A549 treated with dexamethasone at 1 μM for 4 hours (cell line): ENCODE data around the gene KCNA4. TPM values are rescaled to one million over a fixed set of nuclear protein-coding genes. Genes with fewer than 3 reads are reported as not detected.

Experiments used
- total RNA-seq: library from RNA; stranded (reverse); fragments of 200-300 nt; extraction: Qiagen RNA extraction; gene quantifications from 5 replicates; pipeline ENCODE4 v1.2.3, GENCODE V29; 2022

Gene KCNA4
- total RNA-seq, result not detected in 5 replicates

DNA sequence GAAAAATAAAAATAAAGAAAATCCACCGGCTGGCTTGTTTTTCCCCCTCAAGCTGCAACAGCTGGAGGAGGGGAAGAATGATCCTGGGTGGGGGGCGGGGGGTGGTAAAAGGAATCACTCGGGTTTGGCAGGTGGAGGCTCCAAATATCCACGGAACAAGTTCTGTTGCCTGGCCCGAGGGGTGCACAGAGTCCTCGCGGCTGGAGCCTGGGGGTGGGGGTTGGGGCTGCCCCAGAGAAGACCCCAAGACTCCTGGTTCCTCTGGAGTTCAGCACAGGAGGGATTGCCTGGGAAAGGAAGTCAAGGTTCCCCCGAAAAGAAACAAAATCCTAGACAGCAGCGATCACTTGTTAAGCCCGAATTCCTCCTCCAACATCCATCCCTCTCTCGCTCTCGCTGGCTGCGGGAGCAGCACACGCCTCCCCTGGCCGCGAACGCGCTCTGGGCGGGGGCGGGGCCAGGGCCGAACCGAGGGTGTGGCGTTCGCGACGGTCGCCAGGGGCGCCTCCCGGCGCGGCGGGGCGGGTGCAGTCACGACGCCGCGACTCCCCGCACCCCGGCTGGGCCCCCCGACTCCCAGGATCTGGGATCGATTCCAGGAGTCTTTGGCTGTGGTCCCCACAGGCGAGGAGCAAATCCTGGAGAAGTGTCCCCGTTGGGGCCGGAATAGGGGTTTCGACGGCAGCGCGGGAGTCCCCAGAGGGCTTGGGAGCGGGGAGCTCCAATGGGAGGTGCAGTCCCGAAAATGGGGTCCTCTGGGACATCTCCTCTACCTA, at the start of gene KCNA4:
Gene KCNA4, minus strand, starts transcription at position 443 of the 776 bp plus-strand sequence. CDS start 4,352 bp downstream, outside the sequence.

Other genes starting within 250 kb of the KCNA4 start
- gene FSHB, start 214.0 kb upstream of the KCNA4 start, total RNA-seq, result not detected in 5 replicates